Measurements from ENCODE around the gene CCL13.

Gene CCL13

DNA sequence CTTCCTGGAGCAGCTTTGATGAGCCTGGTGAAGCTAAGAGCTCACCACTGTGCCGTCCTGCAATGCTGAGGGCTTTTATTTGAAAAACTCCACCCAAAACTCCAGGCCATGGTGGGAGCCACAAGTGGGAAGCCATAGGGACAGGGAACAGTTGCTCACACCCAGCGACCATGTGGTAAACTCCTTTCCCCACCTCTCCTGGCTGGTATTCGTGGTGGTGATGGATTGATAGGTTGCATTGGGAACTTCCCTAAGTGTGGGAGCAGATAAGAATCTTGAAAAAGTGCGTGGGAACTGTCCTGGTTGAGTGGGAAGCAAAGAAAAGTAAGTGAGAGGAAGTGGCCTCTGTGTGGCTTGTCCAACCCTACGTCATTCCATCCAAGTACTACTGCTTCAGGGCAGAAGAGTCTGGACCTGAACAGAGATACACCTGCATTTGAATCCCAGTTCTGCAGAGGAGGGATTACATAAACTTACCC is 6.9 kb downstream of the CCL13 start, which contains the start of gene CCL1:
Gene CCL1, minus strand, starts transcription at position 51 of the 479 bp plus-strand sequence. CDS start 72 bp downstream, outside the sequence.
- no peak for DNase-seq (ENCODE audit: low read depth)

DNA sequence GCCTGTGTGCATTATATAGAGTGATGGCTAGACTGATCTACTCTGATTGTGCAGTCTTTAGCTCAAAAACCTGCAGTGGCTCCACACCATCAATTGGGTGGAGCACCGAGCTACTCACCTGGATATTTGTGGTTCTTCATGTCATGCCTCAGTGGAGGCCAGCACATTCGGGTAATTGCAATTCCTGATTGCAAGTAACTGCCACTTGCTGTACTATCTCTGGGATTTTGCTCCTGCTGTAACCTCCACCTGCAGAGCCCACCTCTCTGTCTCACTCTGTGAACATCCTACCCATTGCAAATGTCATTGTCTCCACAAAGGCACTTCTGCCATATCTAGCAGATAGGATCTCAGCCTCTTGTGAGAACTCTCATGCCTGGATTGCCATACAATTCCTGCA is 8.5 kb downstream of the CCL13 start:
- no peak for DNase-seq (ENCODE audit: low read depth)

DNA sequence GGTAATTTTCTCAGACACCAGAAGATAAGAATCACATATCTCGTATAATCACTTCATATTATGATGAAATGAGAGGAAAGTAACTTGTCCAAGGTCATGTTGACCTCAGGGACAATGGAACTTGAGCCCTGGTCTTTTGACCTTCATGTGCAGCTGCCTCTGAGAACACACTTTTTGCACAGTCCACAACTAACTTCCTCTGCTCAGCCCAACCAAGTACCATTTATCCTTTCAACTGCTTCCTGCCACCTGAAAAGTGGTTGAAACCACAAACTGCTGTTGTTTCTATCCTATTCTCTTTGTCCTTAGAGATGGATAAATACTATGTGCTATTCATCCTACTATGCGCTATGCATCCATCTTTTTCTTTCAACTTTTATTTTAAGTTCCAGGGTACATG is 9.1 kb downstream of the CCL13 start:
- no peak for DNase-seq (ENCODE audit: low read depth)

DNA sequence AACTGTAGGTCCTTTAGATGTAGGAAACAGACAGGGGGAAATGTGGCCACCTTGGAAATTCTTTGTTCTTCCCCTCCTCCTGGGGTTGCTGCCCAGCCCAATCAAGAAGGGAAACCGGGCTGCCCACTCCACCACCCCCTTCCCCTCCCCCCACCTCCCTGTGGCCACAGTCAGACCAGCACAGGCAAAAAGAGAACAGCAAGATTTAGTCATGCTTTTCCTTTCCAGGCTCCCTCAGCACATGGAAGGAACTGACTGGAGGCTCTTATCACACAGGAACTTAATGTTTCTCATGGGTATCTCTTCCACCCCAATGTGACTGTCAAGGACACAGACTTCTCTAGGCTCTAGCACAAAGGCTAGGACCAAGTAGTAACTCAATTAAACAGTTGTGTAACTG is 9.7 kb downstream of the CCL13 start:
- DNase-seq (ENCODE audit: low read depth) = no peak

DNA sequence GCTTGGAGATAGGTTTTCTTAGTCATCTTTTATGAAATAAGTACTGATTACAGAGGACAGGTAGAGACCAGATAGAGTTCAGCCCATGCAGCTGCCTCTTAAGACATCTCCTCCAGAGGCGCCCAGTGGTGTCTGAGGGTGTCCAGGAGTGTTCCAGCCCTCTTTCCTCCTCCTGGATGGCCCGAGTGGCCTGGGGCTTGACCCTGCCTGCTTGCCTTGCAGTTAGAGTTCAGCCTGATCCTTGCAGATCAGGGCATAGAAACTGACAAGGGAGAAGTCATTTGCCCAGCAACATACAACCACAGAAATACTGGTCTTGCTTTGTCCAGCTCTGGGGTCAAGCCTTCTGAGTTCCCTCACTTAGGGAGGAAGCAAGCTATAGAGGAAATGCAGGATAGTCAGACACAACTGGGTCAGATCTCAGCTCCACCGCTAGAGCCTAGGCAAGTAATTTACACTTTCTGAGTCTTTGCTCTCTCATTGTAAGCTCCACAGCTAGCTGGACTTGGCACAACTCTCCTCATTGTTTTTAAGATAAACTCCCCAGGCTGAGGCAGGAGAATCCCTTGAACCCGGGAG is 10.3 kb downstream of the CCL13 start:
- no peak for DNase-seq (ENCODE audit: low read depth)

DNA sequence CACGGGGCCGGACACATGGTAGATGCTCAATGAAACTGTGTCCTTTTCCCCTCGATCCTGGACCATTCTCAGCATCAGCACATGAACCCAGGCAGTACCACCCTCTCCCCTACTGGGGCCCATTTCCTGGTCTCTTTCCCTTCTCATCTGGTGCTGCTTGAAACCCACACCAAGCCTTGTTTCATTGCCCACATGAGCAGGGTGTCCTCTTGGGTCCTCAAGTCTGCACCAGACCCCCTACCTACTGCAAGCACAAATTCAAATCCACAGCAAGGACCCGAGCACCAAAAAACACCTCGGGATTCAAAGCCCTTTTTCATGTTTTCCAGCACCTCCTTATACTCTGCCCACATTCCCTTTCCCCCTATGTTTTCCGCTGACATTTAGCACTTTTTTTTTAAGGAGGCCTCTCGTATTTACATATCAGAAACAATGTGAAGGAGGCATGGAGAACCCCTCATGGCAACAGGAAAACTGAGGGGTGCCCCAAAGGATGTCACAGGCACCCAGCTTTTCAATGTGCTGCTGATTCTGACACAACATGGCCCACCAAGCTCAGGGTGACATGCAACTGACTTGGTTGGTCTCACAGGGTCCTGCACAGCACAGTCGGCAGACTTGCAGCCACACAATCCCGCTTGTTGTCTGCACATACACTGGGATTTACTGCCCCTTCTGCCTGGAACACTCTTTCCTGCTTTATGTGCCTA is 11.4 kb downstream of the CCL13 start:
- DNase-seq (ENCODE audit: low read depth) = no peak

DNA sequence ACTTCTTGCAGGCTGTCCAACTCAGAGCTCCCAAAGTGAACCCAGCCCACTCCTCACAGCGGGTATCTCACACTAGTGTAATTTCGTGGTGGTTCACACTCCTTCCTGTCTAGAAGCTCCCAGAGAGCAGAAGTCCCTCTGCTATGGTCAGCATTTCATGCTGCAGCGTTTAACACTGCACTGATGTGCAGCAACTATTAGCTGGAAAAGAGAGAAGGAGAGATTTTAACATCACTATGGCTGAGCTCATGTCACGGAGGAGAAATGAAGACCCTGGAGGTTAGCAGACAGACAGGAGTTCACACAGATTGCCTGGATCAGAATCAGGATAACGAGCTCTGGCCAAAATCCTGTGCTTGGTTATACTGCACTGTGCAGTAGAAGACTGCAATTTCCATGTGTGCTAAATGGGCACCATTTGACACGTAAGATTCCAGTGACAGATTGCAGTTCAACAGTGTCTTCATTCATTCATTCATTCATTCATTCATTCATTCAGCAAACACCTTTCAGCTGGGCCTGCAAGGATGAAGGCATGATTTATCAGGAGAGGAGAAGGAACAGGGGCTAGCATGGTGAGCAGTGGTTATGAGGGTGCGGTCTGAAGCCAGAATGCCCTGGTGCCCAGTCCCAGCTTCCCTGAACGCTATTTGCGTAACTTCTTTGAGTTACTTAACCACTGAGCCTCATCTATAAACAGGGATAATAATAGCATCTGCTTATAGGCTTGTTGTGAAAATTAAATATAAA is 12.1 kb downstream of the CCL13 start:
- DNase-seq (ENCODE audit: low read depth) = no peak

DNA sequence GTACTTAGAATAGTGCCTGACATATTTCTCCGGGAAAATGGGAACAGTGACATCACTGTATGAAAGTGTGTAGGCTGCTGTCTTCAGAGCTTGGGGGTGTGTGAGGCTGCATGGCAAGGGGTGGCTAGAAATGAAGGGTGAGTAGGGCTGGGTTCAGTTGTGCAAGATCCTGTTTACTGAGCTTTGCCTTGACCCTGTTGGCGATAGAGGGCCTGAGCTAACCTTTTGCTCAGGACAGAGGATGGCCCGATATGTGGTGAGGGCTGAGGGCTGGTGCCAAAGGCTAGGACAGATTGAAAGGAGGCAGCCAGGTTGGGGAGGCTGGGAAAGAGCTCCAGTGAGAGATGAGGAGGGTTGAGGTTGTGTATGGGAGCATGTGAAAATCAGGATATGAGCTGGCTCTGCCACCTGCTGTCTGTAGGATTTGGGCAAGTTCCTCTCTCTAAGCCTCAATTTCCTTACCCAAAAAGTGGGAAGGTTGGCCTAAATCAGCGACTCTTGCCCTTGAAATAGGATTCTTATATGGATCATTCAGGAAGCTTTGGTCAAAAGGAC is 12.7 kb downstream of the CCL13 start:
- no peak for DNase-seq (ENCODE audit: low read depth)

DNA sequence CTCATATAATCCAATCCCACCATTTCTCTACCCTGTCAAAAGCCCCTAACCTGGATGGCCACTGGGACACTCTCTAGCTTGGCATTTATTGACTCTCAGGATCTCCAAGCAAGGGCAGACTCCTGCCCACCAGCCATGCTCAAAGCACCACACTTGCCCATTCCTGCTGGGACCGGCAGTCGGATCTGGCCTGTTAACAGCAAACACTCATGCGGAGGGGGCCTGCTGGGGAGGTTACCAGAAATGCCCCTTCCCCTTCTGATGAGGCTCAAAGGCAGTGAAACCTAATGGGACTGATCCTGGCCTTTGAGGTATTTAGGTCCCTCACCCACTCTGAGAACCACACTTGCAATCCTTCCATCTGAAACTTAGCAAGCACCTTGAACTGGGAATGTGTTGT is 13.3 kb downstream of the CCL13 start:
- no peak for DNase-seq (ENCODE audit: low read depth)

DNA sequence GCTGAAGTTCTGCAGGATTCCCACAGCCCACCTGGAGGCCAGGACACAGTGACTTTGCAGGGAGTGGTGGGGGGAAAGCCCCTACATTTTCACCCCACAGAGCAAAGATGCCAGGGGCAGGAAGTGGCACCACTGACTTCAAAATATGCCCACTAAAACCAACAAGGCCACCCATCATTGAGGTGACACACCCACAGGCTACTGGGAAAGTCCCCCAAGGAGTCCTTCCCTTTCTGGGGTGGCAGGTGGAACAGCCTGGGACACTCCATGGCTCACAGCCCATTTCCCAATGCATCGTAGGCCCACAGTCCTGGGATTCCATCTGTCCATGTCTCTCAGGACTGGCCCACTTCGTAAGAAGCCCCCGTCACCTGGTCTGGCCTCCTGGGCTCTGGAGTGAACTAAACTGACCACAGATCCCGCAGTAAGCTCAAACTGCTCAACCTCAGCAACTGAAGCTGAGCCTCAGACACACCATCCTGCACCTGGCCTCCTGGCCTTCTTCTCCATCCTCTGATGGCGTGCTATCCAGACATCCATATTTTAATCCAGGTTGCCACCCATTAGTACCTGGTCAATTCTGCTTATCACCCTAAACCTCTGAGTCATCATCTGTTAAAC is 14.2 kb downstream of the CCL13 start:
- no peak for DNase-seq (ENCODE audit: low read depth)

DNA sequence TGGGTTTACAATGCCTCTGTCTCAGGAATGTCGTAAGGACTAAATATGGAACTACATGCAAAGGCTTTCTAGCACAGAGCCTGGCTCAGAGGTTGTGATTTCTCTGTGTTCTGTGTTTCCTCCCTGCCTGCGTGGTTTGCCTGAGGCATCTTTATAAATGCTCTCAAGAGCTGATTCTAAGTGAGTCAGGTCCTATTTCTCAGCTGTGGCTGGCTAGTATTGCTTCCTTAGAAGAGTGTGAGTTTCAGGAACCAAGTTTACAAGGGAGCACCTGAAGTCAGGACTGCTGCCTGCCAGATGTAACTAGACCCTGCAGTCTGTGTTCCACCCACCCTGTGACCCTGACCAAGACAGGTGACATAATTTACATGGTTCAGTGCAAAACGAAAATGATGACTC is 14.7 kb downstream of the CCL13 start:
- DNase-seq (ENCODE audit: low read depth) = no peak

DNA sequence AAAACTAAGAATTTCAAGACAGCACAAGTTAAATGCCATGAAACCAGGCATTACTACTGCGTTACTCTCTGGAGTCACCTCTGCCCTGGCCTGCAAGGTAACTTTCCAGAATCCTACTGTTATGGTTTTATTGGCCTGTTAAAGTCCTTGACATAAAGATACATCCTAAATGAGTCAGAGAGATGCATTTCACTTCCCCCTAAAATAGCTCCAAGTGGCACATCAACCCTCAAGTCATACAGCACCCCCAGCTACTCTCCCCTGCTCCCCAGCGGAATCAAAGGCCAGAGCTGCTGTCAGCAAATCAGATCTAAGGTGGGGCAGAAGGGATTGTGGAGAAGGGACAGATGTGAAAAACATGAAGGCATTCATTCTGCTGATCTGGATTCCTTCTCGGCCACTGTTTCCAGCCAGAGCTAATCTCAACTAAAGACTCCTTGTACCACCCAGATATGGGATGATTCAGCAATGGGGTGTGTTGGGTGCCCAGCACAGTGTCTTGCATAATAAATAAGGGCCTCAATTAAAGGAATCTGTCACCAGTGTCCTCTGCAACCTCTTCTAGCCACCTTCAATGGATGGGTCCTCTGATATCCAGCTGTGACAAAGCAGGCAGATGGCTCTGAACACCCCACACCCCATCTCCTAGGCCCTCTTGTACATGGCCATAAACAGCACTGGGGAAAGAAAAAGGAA is 15.3 kb downstream of the CCL13 start:
- DNase-seq (ENCODE audit: low read depth) = no peak

DNA sequence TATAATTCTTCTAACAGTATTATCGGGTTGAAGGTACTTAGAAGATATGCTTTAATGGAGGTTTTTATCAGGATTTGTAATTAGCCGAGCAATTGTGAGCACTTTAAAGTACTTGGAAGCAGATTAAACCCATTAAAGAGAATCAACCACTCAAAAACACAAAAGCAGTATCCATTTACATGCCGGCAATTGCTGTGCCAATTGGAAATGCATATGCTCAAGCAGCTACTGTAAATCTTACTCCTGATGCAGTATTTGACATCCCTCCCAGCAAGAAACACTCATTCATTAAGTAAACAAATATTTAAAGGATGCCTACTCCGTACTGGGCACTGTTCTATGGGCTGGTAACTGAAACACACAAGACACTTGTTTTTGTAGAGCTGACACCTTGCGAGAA is 18.2 kb downstream of the CCL13 start:
- DNase-seq (ENCODE audit: low read depth) = no peak

DNA sequence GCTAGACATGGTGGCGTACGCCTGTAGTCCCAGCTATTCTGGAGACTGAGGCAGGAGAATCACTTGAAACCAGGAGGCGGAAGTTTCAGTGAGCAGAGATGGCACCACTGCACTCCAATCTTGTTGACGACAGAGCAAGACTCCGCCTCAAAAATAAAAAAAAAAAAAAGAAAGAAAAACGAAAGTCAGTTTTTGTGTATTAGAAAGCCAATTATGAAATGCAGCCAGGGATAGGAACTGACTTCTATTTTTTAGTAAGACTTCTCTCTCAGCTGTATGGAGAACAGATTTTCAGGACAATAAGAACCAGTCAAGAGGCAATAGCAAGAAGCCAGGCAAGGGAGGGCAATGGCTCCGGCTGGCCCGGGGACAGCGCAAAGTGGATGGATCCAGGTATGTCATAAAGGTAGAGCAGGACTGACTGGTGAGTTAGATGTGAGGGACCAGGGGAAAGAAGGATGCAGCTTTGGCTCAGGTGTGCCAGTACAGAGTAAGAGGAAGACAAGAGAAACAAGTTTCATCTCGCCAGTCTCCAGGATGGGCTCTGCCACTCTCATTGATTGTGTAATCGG is 19.2 kb downstream of the CCL13 start:
- DNase-seq (ENCODE audit: low read depth) = no peak

DNA sequence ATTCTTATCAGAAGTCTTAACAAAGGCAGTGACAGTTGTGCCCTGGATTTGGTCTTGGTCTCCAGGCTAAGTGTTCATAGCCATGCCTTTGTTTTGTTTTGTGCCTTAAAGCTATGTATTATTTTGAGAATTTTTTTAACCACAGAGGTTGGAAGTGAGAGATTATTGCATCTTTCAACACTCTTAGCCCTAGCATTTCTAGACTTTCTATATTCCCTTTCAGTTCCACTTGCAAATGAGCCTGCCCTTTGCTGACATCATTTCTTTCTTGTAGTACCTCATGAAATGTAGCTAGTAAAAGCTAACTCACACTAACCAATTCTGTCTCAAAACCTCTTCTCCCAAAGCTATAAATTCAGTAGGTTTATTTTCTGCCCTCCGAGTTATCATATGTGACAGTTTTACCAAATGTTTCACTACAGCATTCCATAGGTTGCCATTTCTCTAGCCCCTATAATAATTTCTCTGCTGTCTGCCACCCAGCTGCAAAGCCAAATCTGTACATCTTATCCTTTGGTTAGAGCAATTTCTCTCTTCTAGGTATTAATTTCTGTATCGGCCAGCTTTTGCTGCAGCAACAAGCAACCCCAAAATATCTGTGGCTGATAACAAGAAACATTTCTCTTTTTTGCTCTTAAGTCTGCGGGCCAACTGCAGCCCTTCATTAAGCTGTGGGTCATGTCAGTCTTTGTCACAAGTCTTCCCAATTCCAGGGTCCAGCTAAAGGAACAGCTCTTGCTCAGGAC is 21.0 kb downstream of the CCL13 start:
- DNase-seq (ENCODE audit: low read depth) = no peak

DNA sequence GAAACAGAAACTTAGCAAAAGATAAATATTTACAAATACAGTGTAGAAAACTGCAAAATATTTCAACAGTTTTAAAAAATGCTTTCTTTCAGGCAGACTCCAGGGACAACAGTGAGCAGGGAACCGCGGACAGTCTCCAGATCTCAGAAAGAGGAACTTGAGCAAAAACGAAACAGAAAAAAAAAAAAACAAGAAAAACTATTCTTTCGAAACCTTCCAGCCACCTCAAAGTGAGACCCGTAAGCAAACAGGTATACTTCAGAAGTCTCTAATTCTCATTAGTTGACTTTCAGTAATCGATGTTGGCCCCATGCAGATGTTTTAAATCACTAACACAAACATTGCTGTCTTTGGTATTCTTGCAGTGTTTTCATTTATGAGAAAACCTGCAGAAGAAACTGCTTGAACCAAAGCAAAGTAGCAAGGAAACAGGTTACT is 22.4 kb downstream of the CCL13 start:
- no peak for DNase-seq (ENCODE audit: low read depth)

DNA sequence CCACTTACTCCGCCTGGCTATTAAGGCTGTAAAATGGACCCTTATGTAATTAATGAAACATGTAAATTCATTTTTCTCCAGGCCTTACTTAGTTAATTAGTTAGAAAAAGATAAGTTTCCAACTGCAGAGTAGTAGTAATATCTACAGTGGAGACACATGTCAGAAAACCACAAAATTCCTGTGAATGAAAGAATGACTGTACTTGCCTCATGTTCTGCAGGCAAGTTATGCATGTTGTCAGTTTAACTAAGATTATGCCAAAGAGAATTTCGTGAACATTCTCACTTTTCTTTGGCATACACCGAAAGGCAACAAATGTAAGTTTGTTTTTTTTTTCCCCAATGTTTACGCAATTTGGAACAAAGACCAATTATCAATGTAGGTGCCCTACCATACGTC is 23.6 kb downstream of the CCL13 start:
- no peak for DNase-seq (ENCODE audit: low read depth)

DNA sequence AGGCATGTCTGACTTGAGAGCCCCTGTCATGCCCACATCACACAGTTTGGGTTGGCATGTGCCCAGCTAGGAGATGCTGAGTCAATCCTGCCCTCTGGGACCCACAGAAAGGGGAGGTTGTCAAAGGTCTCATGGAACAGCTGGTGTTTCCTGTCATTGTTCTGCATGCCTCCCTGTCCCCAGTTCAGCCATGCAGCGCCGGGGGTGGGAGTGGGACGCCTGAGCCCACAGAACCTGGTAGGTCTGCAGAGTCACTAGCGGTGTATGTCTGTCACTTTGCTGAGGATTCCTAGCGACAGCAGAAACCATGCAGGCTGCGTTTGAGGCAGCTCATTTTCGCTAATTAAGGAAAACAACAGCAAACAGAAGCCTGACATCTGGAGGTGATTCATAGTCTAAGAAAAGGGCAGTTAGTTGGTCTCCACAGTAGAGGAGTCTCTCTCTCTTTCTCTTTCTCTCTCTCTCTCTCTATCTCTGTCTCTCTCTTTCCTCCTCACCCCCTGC is 26.4 kb downstream of the CCL13 start:
- no peak for DNase-seq (ENCODE audit: low read depth)

DNA sequence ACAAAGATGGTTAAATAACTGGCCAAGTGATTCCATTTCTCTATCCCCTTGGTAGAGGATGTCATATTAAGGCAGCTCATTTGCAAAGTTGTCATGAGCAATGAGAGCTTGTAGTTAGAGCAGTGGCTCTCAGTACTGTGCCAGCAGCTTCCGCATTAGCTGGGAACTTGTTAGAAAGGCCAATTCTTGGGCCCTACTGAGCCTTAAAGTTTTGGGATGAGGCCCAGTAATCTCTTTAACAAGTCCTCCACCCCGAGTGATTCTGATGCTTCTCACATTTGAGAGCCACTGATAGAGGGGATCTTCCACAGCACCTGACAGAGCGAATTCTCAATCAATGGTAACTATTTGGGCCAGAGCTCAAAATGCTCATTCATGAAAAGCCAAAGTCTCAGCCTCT is 26.9 kb downstream of the CCL13 start:
- no peak for DNase-seq (ENCODE audit: low read depth)

DNA sequence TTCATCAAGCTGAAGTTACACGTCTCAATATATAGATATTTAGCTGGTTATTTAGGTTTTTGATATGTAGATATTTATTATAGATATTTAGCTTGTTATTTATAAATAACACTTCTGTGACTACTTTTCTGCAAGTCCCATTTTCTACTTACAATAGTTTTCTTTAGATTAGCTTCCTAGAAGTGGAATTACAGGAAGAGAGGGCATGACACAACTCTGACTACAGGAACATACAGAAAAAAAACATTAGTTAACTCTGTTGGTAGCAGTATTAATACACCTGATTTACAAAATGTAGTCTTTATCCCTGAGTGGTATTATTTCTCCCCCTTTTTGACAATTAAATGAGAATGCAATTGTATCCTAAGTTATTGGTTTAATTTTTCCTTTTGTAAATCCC is 28.0 kb downstream of the CCL13 start:
- DNase-seq (ENCODE audit: low read depth) = no peak

Measured in activated T-cell treated with anti-CD3 and anti-CD28 coated beads for 1 hour (primary cell).